HCT116 (cell line): Measurements from ENCODE around the gene KNDC1.

Experiments used
- CEBPB ChIP-seq: IDR thresholded peaks from 2 replicates; pipeline ENCODE4 v1.6.1; 2012; ENCODE audit warnings: low read depth
- CTCF ChIP-seq, 3 experiments: fragments of 200-600 bp in 1 of 3; sonication (generic) in 1 of 3; IDR thresholded peaks in 2 of 3; conservative IDR thresholded peaks in 1 of 3; 2 replicates each; pipeline ENCODE4 v1.5.1; 2012 to 2017; ENCODE audit warnings: low read depth in 2 of 3, low read length in 2 of 3, antibody characterized with exemption in 1 of 3, borderline replicate concordance in 1 of 3, control low read depth in 1 of 3, mild to moderate bottlenecking in 1 of 3, mixed read lengths in 1 of 3, mixed run types in 1 of 3, moderate library complexity in 1 of 3; ENCODE audit not compliant: insufficient read depth in 1 of 3
- EZH2phosphoT487 ChIP-seq: fragments of 200-600 bp; IDR thresholded peaks from 2 replicates; pipeline ENCODE4 v1.6.1; 2018; ENCODE audit warnings: antibody characterized with exemption, borderline replicate concordance
- POLR2A ChIP-seq: IDR thresholded peaks from 2 replicates; pipeline ENCODE4 v1.7.0; 2011; ENCODE audit warnings: borderline replicate concordance; ENCODE audit not compliant: insufficient read depth, insufficient read length; ENCODE audit errors: extremely low read depth
- POLR2AphosphoS5 ChIP-seq: IDR thresholded peaks from 2 replicates; pipeline ENCODE4 v1.6.1; 2011; ENCODE audit warnings: mild to moderate bottlenecking, low read depth, low read length, moderate library complexity

GRCh38 chr10:133189726-133190125, 29.7 kb downstream of the KNDC1 start:
- TF ChIP-seq CEBPB (no peak), POLR2AphosphoS5 (no peak), EZH2phosphoT487 (no peak), CTCF (IDR thresholded peaks at IDR 0.05 in 2 of 3, conservative IDR thresholded peaks at IDR 0.05 in 1 of 3; ENCODE audit: borderline replicate concordance in 1 of 3, insufficient read depth in 1 of 3, low read depth in 2 of 3, low read length in 2 of 3) (no peak), POLR2A (no peak)
